ENCODE data around the gene ZNF543.
"Not testable (repeated sequence)": the region's sequence is repeated elsewhere in the genome, so short reads cannot be mapped to it uniquely, and the experiment has no call there.

Gene ZNF543

GRCh38 chr19:57321116-57321515, 844 bp downstream of the ZNF543 start:
- no peak for DNase-seq (ENCODE audit: low spot score)

DNA sequence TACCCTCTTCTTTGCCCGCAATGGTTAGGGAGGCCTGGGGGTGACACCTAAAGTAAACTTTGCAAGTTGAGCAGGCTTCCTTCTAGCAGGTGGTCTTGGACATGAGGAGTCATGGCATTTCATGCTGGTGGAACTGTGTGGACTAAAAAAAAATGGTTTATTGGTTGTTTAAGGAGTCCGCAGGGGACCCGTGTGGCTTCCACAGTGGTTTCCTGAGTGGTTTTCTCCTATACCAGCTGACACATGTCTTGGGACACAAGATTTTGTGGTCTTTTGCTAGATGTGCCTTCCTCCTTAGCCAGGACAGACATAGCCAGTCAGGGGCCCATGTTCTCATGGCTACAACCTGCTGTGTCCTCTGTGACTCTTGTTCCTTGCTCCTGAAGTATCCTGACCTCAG, 1.5 kb downstream of the ZNF543 start:
- no peak for DNase-seq (ENCODE audit: low spot score)

- DNase-seq (ENCODE audit: low spot score): no peak
Measured at GRCh38 chr19:57324992-57325391, 4.7 kb downstream of the ZNF543 start.

DNA sequence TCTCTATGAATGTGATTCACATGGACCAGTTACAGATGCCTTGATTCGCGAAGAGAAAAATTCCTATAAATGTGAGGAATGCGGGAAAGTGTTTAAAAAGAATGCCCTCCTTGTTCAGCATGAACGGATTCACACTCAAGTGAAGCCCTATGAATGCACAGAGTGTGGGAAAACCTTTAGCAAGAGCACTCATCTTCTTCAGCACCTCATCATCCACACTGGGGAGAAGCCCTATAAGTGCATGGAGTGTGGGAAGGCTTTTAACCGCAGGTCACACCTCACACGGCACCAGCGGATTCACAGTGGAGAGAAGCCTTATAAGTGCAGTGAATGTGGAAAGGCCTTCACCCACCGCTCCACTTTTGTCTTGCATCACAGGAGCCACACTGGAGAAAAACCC, 7.7 kb downstream of the ZNF543 start:
- DNase-seq (ENCODE audit: low spot score): no peak

GRCh38 chr19:57334191-57334590, 13.9 kb downstream of the ZNF543 start:
- DNase-seq (ENCODE audit: low spot score): no peak

DNA sequence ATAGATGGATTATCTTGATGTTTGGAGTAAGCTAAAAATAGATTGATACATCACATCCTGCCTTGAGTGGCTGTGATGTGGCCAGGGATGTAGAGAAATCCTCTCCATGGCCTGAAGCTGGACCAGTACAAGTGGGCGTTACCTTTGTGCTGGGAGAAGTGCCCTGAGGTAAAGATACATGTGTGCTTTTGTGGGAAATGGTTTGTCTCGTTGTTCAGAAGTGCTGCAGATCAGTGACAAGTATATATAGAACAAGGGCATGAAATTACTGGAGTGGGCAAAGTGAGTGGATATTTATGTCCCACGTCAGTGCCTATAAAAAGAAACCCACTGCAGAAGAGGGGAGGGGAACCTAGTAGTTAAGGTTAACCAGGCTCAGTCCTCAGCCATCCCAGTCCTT, 18.6 kb downstream of the ZNF543 start:
- DNase-seq (ENCODE audit: low spot score): no peak

- no peak for DNase-seq (ENCODE audit: low spot score)
Measured at GRCh38 chr19:57342582-57342981, 22.3 kb downstream of the ZNF543 start.

GRCh38 chr19:57348136-57348535, 27.9 kb downstream of the ZNF543 start:
- no peak for DNase-seq (ENCODE audit: low spot score)

DNA sequence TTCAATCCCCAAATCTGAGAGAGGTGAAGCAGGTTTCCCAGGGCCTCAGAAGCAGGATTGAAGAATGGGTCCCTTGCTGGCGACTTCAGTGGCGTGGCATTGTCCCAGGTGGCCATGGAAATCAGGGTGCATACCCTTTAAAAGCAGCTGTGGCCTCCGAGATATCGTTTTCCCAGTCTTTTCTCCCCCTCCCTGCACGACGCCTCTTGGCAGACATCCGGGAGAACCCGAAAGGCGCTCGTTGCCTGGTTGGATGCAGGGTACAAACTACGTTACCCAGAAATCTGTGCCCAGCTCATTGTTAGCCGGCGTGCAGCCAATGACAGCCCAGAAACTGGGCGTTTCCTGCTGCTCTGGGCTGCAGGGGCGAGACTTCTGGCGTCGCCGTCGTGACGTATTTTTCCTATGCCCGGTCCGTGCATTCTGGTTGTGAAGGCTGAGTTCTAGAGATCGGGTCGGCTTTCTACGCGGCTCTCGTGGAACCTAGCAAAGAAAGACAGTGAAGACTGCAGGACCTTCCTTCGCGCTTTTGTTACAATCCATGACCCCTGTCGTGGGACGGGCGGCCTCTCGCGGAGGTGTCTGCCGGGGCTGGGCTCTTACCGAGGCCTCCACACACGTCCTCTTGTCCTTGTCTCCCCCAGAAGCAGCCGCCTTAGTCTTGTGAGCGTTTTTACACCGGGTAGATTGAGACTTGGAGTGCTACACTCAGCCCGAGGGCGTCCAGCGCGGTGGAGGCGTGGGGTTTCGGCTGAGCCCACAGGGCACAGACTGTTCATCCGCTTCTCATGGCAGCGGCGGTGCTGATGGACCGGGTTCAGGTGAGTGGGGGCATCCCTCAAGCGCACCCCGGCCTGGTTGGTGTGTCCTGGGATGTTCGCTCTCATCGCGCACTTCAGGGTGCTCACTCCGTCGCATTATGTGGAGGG, 30.9 kb downstream of the ZNF543 start, which contains the start of gene ZNF304:
Gene ZNF304 (plus strand): TSS at position 395 of the 929 bp plus-strand sequence. CDS start 394 bp downstream, at position 789.
- DNase-seq (ENCODE audit: low spot score): no peak

GRCh38 chr19:57351867-57352266, 31.6 kb downstream of the ZNF543 start:
- no peak for DNase-seq (ENCODE audit: low spot score)

- DNase-seq (ENCODE audit: low spot score): no peak
Measured at GRCh38 chr19:57355916-57356315, 35.6 kb downstream of the ZNF543 start.

GRCh38 chr19:57357406-57357805, 37.1 kb downstream of the ZNF543 start:
- no peak for DNase-seq (ENCODE audit: low spot score)

DNA sequence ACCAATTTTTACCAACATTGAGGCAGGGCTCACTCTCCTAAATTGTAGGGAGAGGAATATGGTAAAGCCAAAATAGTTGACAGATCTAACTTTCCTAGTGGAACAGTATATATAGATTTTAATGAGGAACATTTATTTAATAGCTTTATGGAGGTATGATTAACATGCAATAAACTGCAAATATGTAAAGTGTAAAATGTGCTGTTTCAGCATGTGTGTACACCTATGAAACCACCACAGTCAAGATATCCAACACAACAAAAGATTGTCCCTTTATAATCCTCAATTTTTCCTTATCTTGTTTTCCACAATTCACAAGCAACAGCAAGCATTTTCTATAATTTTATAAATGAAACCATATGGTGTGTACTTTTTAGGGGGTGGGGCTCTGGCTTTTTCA, 39.0 kb downstream of the ZNF543 start:
- no peak for DNase-seq (ENCODE audit: low spot score)

DNA sequence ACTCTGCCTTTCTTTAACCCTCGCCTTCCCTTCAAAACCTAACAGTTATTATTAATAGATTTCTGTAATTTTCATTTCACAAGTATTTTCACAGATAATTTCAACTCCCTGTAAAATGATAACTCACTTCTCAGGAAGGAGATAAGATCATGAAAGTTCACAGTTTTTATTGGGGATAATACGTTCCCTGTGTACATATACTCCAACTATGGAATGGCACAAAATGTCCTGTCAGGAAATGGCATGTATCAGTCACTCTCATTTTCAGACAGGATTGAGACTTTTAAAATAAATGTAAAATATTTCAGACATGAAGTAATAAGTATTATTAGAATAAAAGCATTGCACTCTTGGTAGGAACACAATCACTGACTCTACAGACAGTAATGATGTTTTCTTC, 42.1 kb downstream of the ZNF543 start:
- no peak for DNase-seq (ENCODE audit: low spot score)

- DNase-seq (ENCODE audit: low spot score): no peak
Measured at GRCh38 chr19:57362997-57363687, 42.9 kb downstream of the ZNF543 start, which contains the start of the genes TRAPPC2B and ZNF547. TSS of gene TRAPPC2B (plus strand) at chr19:57363551. CDS start at chr19:57364834, 1,283 bp downstream. TSS of gene ZNF547 (plus strand) at chr19:57363551. CDS start at chr19:57368556, 5,005 bp downstream.

DNA sequence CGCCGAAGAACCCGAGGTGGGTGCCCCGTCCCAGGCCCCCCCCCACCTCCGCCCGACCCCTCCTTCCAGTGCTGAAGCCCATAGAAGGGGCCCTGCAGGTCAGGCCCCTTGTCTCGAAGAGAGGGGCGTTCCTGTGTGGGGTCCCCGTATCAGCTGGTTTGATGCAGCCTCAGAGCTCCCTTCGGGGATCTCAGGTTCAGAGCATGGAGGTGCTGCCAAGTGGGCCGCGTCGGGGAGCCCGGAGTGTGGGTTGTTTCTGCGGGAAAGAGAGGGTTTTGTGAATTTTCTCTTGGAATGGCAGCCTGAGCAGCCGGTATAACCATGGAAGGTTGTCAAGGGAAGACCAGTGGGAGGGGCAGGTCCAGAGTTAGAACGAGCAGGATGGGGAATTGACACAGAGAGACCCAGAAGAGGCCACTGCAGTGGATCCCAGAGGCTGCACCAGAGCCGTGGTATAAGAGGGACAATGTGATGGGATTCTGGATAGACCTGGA, 43.5 kb downstream of the ZNF543 start:
- no peak for DNase-seq (ENCODE audit: low spot score)

DNA sequence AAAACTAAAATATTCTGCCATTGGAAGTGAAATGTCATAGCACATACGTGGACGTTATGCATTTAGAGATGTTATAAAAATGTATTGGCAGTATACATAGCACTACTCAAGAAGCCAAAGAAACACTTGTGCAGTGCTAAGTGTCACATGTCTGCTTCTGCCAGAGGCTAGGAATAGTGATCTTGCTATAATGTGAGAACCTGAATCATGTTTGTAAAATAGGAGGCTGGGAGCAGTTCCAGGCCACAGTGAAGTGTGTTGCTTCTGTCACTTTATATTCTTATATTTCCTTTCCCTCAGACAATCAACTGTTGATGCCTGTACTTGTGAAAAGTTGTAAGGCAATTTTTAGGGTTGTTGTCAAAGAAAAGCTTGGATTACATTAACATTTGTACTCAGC, 46.5 kb downstream of the ZNF543 start:
- no peak for DNase-seq (ENCODE audit: low spot score)

DNA sequence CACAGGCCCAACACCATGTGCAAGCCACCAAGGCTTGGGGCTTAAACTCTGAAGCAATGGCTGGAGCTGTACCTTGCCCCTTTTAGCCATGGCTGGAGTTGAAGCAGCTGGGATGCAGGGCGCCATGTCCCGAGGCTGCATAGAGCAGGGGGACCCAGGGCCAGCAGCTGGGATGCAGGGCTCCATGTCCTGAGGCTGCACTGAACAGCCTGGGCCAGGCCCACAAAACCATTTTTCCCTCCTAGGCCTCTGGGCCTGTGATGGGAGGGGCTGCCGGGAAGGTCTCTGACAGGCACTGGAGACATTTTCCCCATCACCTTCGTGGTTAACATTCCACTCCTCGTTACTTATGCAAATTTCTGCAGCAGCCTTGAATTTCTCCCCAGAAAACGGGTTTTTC, 53.9 kb downstream of the ZNF543 start:
- no peak for DNase-seq (ENCODE audit: low spot score)

DNA sequence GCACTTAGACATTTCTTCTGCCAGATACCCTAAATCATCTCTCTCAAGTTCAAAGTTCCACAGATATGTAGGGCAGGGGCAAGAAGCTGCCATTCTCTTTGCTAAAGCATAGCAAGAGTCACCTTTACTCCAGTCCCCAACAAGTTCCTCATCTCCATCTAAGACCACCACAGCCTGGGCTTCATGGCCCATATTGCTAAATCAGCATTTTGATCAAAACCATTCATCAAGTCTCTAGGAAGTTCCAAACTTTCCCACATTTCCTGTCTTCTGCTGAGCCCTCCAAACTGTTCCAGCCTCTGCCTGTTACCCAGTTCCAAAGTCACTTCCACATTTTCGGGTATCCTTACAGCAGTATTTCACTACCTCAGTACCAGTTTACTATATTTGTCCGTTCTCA, 54.4 kb downstream of the ZNF543 start:
- not testable (repeated sequence) for DNase-seq (ENCODE audit: low spot score)

- DNase-seq (ENCODE audit: low spot score): no peak
Measured at GRCh38 chr19:57376151-57376550, 55.9 kb downstream of the ZNF543 start.

DNA sequence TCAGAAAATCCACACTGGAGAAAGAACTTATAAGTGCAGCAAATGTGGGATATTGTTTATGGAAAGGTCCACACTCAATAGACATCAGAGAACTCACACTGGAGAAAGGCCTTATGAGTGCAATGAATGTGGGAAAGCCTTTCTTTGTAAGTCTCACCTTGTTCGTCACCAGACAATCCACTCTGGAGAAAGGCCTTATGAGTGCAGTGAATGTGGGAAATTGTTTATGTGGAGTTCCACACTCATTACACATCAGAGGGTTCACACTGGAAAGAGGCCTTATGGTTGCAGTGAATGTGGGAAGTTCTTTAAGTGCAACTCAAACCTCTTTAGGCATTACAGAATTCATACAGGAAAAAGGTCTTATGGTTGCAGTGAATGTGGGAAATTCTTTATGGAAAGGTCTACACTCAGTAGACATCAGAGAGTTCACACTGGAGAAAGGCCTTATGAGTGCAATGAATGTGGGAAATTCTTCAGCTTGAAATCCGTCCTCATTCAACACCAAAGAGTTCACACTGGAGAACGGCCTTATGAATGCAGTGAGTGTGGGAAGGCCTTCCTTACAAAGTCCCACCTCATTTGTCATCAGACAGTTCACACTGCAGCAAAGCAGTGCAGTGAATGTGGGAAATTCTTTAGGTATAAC, 57.4 kb downstream of the ZNF543 start:
- no peak for DNase-seq (ENCODE audit: low spot score)
